Uterus (tissue), 2 donors: ENCODE measurements around the gene KDM6A.

Experiments used
- POLR2A ChIP-seq, 2 donors: fragments of 450-650 bp; IDR thresholded peaks; one replicate each; pipeline ENCODE4 v1.6.1; 2016; ENCODE audit warnings: antibody characterized with exemption in 2 of 2, mild to moderate bottlenecking in 1 of 2, moderate library complexity in 1 of 2
- TF ChIP-seq, protein P1 (sequence below), 4 experiments: fragments of 200-600 bp in 2 of 4; fragments of 450-650 bp in 2 of 4; sonication (generic) in 2 of 4; IDR thresholded peaks; one replicate each; pipeline ENCODE4 v1.5.1; 2016 to 2019; ENCODE audit warnings: antibody characterized with exemption in 4 of 4, mild to moderate bottlenecking in 2 of 4, moderate library complexity in 1 of 4

DNA sequence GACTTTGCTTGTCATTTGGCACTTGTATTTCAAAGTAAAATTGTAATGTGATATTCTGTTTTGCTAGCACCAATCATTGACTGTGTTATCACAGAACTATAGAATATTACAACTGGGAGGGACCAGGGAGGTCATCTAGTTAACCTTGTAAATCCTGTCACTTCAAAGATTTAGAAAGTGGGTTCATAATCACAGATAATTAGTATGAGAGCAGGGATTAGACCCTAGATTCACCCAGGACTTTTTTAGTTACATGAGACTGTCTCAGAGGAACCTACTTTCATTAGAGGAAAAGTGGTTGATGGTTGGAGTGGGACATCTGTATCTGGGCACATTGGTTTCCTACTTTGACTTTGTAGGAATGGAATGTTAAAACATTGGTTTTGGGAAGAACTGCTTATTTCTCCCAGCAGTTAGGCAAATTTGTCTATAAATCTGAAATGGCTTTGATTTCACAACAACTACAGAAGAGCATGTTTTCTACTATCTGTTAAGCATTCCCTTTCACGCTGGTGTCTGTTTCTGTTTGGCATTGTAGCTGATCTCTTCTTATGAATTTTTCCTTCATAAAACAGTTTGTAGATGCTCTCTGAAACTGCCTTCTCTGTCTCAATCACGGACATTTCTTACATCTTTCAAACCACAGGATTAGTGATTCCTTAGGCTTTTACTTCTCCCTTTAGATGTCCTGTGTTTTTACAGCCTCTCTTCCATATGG lies 183.6 kb downstream of the KDM6A start:
- no peak for TF ChIP-seq POLR2A (IDR thresholded peaks at IDR 0.05)
- TF ChIP-seq, protein P1, sequence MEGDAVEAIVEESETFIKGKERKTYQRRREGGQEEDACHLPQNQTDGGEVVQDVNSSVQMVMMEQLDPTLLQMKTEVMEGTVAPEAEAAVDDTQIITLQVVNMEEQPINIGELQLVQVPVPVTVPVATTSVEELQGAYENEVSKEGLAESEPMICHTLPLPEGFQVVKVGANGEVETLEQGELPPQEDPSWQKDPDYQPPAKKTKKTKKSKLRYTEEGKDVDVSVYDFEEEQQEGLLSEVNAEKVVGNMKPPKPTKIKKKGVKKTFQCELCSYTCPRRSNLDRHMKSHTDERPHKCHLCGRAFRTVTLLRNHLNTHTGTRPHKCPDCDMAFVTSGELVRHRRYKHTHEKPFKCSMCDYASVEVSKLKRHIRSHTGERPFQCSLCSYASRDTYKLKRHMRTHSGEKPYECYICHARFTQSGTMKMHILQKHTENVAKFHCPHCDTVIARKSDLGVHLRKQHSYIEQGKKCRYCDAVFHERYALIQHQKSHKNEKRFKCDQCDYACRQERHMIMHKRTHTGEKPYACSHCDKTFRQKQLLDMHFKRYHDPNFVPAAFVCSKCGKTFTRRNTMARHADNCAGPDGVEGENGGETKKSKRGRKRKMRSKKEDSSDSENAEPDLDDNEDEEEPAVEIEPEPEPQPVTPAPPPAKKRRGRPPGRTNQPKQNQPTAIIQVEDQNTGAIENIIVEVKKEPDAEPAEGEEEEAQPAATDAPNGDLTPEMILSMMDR (IDR thresholded peaks at IDR 0.05), result no peak
